Heart right ventricle (tissue), 16 donors: ENCODE results near the gene AADAC. TPM values are rescaled to one million over a fixed set of nuclear protein-coding genes. Genes with fewer than 3 reads are reported as not detected.

Experiments used
- ATAC-seq, 8 donors: fragments of 200-7000 bp; cut with Tn5 transposase; one replicate each; pipeline ENCODE4 v1.9.1; 2020; ENCODE audit warnings: mild to moderate bottlenecking in 8 of 8, moderate library complexity in 8 of 8, moderate number of reproducible peaks in 1 of 8
- DNase-seq, 2 donors: peaks; one replicate each; pipeline ENCODE4 v3.0.0-alpha.2; 2020
- H3K27ac ChIP-seq, 10 donors: fragments of 200-600 bp; sonication (generic) in 2 of 10; one replicate each; pipeline versions ENCODE4 v1.5.0 to v1.8.0; 2020 to 2022; ENCODE audit warnings: mild to moderate bottlenecking in 3 of 10
- H3K27me3 ChIP-seq, 7 donors: fragments of 200-600 bp; one replicate each; pipeline ENCODE4 v1.8.0; 2021 to 2022; ENCODE audit warnings: mild to moderate bottlenecking in 2 of 7
- H3K36me3 ChIP-seq, 9 donors: fragments of 200-600 bp; sonication (generic) in 1 of 9; one replicate each; pipeline versions ENCODE4 v1.5.0 to v1.8.0; 2020 to 2022; ENCODE audit warnings: mild to moderate bottlenecking in 2 of 9
- H3K4me1 ChIP-seq, 9 donors: fragments of 200-600 bp; sonication (generic) in 1 of 9; one replicate each; pipeline versions ENCODE4 v1.5.0 to v1.8.0; 2020 to 2022; ENCODE audit warnings: mild to moderate bottlenecking in 4 of 9
- H3K4me3 ChIP-seq, 10 donors: fragments of 200-600 bp; sonication (generic) in 2 of 10; one replicate each; pipeline versions ENCODE4 v1.5.0 to v1.8.0; 2020 to 2022; ENCODE audit warnings: mild to moderate bottlenecking in 7 of 10, moderate library complexity in 2 of 10
- H3K9me3 ChIP-seq, 11 donors: fragments of 200-600 bp in 10 of 11; sonication (generic) in 2 of 11; one replicate each; pipeline versions ENCODE4 v1.5.0 to v1.8.0; 2013 to 2022; ENCODE audit warnings: mild to moderate bottlenecking in 2 of 11, control low read depth in 1 of 11, moderate library complexity in 1 of 11
- CTCF ChIP-seq, 9 donors: fragments of 200-600 bp; sonication (generic) in 2 of 9; IDR thresholded peaks; one replicate each; pipeline versions ENCODE4 v1.5.0 to v1.8.0; 2021 to 2022; ENCODE audit warnings: antibody characterized with exemption in 9 of 9, mild to moderate bottlenecking in 5 of 9, moderate library complexity in 1 of 9
- WGBS, 2 donors: extraction: QIAGEN DNeasy Blood & Tissue Kit; methylation state at CpG; one replicate each; pipeline ENCODE4 v1.1.7; 2013; ENCODE audit warnings: inconsistent platforms in 1 of 2; 5-methylcytosine and 5-hydroxymethylcytosine counted together
- intact Hi-C, 10 donors: fragments of 100-400 bp; cut with DNase I; formaldehyde crosslinking; loops; one replicate each; pipeline versions ENCODE4 v1.11.1 to v1.14.2; 2022
- polyA plus RNA-seq, 2 donors: library from polyadenylated mRNA; stranded (reverse); fragments of 200-250 nt; gene quantifications; one replicate each; pipeline ENCODE4 v1.2.3, GENCODE V29; 2013
- total RNA-seq, 10 donors: library from RNA; stranded (reverse); fragmentation: NEBNext Ultra II Directional in 3 of 10; extraction: Animal tissue kit (Norgen Biotek cat#: 25700) in 3 of 10; gene quantifications; one replicate each; pipeline versions ENCODE4 v1.2.1 to v1.2.4, GENCODE V29; 2021 to 2023
- donor health status: Arrhythmogenic right ventricular cardiomyopathy.
- donor health status: ischemic (EF 13 %, LVEDD 7.1; RV severe dilation, severe dysfunction).
- donor health status: healthy with polysubstance abuse.
- donor health status: DM: no; HTN: yes; CAD: no.
- donor health status: DM: no; HTN: no; CAD: no.
- donor health status: ischemic (EF 25% LVEDD 6.9; RV normal size, moderate dysfunction).
- donor health status: ischemic (EF 25% LVEDD 5.7; RV mildly dilated, moderate dysfunction).
- donor health status: healthy.
- donor health status: DM: yes; HTN: yes; CAD: no.
- donor health status: Ischemic cardiomyopathy.
- donor health status: ischemic (EF 35%, LVEDD 5.7; RV mildly dilated, moderate dysfunction).
- donor health status: nonischemic (EF 11% LVEDD 7.7; RV severe dilation, severe dysfunction).
- donor health status: DM: yes; HTN: yes; CAD: no.
- donor health status: PGD.
- donor health status: ischemic (EF 29% LVEDD 5.4; RV normal size, mild dysfunction).
- donor health status: nonischemic (EF 23%, LVEDD 6.1; RV moderate dilation, normal function).

AADAC gene
- total and polyA plus RNA-seq, 12 donors = 0.01 to 0.14 TPM; not detected in 10

DNA sequence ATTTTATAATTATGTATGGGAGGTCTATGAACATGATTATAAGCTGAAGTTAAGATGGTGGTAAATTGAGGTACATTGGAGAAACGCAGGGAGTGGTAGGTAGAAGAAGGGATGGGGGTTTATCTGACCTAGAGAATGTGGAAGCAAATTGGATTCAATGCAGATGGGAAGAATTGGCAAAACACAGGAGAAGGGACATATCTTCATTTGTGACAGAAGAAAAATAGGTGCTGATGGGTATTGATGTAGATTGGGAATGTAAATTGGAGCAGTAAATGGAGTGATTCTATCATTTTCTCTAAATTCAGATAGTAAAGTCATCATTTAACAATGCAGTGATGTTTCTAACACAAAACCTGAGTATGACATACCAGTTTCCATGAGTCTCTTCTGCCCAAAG lies 39.7 kb upstream of the AADAC start:
- Histone ChIP-seq H3K9me3 (no peaks in the 10 kb centered on the region), H3K27ac (no peak overlapping the region), H3K4me3 (no peak overlapping the region), H3K4me1 (peaks cover 2 to 60% (median 33%) of the 10 kb centered on the region in 9 donors), H3K27me3 (no peaks in the 10 kb centered on the region), H3K36me3 (no peaks in the 10 kb centered on the region)
- 93 to 96% methylated on average over 1 of the region's 1 CpG for WGBS, 2 donors
- DNase-seq (no peak), ATAC-seq (no peak)
- intact Hi-C loops = no loop called here
- no peak for TF ChIP-seq CTCF (IDR thresholded peaks at IDR 0.05)

DNA sequence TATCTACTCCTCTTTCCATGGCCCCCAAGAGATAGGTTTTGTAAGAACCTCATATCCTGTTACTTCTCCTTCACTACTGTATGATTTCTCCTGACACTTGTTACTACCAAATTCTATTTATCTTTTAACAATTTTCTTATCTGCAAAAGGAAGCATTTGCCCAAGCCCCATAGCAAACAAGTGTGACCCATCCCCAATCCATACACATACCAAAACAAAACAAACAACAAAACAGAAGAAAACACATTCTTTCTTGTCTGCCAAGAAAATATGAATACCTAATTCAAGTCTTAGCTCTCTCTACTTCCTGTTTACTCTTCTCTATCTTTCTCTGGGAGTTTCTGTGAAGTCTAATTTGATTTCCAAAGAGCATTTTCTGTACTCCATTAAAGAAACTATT lies 39.0 kb upstream of the AADAC start:
- Histone ChIP-seq H3K9me3 (no peaks in the 10 kb centered on the region), H3K4me1 (peaks cover 0 to 54% (median 27%) of the 10 kb centered on the region in 9 donors), H3K4me3 (no peak overlapping the region), H3K27me3 (no peaks in the 10 kb centered on the region), H3K27ac (no peak overlapping the region), H3K36me3 (no peaks in the 10 kb centered on the region)
- ATAC-seq = no peak
- no peak for TF ChIP-seq CTCF (IDR thresholded peaks at IDR 0.05)
- DNase-seq = no peak
- intact Hi-C loops = no loop called here

DNA sequence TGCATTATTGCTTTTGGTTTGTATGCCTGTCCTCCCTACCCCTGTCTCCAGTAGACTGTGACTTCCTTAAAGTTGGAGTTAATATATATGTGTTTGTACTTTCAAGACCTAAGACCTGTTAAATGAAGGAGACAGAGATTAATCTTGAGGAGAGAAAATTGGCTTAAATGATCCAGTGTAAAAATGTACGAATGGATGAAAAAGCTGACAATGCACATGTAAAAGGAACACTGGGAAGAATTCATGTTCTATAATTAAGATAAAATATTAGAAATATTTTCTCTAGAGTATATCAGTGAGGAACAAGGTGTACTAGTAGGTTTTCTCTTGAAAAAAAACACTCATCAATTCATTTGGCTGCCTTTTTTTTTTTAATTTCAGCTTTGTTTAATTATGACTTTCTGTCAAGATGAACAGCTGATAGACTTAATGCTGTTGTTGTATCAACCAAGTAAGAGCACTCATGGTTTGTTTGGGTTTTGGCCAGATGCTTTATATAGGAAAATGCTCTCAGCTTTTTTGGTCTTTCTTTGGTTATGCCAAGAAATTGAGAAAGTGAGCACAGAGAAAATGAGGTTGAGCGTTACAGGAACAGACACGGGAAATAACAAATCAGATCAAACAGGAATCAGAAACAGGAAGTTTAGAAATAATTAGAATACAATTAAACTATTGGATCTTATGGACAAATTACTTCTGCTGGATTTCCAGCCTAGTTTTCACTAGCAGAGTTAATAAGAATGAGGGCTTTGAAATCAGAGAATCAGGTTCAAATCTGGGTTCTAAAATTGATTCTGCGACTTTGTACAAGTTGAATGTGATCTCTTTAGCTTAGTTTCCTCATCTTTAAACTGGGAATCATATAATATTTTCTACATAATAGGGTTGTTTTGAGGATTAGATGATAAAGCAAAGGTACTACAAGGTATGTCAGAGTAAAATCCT lies 38.3 kb upstream of the AADAC start:
- Histone ChIP-seq H3K9me3 (no peaks in the 10 kb centered on the region), H3K4me3 (no peak overlapping the region), H3K27me3 (no peaks in the 10 kb centered on the region), H3K4me1 (peaks cover 0 to 47% (median 21%) of the 10 kb centered on the region in 9 donors), H3K36me3 (no peaks in the 10 kb centered on the region), H3K27ac (no peak overlapping the region)
- ATAC-seq (no peak), DNase-seq (no peak)
- 66 to 76% methylated on average over 4 of the region's 4 CpGs for WGBS, 2 donors
- intact Hi-C loops = no loop called here
- no peak for TF ChIP-seq CTCF (IDR thresholded peaks at IDR 0.05)

DNA sequence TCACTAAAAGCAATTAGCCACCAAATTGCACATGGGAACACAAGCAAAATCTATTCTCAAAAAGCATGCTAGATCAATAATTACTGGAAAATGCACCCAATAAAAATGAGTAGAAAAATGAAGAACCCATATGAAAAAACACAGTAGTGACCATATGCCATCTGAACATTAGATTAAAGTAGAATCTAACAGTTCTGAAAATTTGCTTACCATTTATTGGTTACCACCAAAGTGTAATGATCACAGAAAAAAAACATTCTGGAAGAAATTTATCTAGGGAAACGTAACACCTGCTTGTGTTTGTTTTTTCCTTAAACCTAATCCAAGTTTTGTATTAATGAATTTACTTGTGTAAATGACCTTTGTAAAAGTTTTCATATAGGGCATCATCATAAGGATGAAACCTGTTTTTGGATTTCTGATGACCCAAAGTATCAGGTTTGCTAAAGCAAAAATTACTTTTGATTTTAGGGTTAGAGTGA lies 37.6 kb upstream of the AADAC start:
- H3K9me3 ChIP-seq = no peaks in the 10 kb centered on the region
- 84 to 92% methylated on average over 1 of the region's 1 CpG for WGBS, 2 donors
- intact Hi-C loops = no loop called here
- H3K4me3 ChIP-seq = no peak overlapping the region
- peaks cover 0 to 40% (median 14%) of the 10 kb centered on the region in 9 donors for H3K4me1 ChIP-seq
- H3K36me3 ChIP-seq = no peaks in the 10 kb centered on the region
- no peak overlapping the region for H3K27ac ChIP-seq
- H3K27me3 ChIP-seq = no peaks in the 10 kb centered on the region
- TF ChIP-seq CTCF (IDR thresholded peaks at IDR 0.05) = no peak
- DNase-seq (no peak), ATAC-seq (no peak)
